Osteoblast (primary cell): ENCODE results near the gene ACAN. TPM values are rescaled to one million over a fixed set of nuclear protein-coding genes. Genes with fewer than 3 reads are reported as not detected.
A peak's percentile ranks its signal among the peaks of the same experiment; 100 is the strongest.

ENCODE experiments used
- DNase-seq: peaks from one replicate; pipeline ENCODE4 v3.0.0; 2011; ENCODE audit warnings: low spot score, mixed read lengths; ENCODE audit not compliant: insufficient read length; ENCODE audit errors: missing footprints
- H2AFZ ChIP-seq: 2 replicates; pipeline ENCODE4 v1.6.0; 2011; ENCODE audit warnings: mild to moderate bottlenecking, low read length
- H3K27ac ChIP-seq: 2 replicates; pipeline ENCODE4 v1.5.1; 2011; ENCODE audit warnings: mild to moderate bottlenecking, low read depth, low read length, moderate library complexity
- H3K27me3 ChIP-seq: 2 replicates; pipeline ENCODE4 v1.6.0; 2012; ENCODE audit warnings: mild to moderate bottlenecking, control low read depth, inconsistent platforms, low read length, moderate library complexity; ENCODE audit not compliant: insufficient read depth
- H3K36me3 ChIP-seq: 2 replicates; pipeline ENCODE4 v1.5.1; 2011; ENCODE audit warnings: mild to moderate bottlenecking, low read length, control low read depth, moderate library complexity; ENCODE audit not compliant: insufficient read depth
- H3K4me1 ChIP-seq: 2 replicates; pipeline ENCODE4 v1.5.1; 2011; ENCODE audit warnings: mild to moderate bottlenecking, low read length, control low read depth, moderate library complexity; ENCODE audit not compliant: insufficient read depth
- H3K4me2 ChIP-seq: 2 replicates; pipeline ENCODE4 v1.6.0; 2011; ENCODE audit warnings: mild to moderate bottlenecking, low read length; ENCODE audit not compliant: insufficient read depth
- H3K4me3 ChIP-seq: fragments of 200-600 bp; sonication (generic); 3 replicates; pipeline ENCODE4 v1.5.1; 2012; ENCODE audit warnings: mild to moderate bottlenecking, low read length, inconsistent platforms; ENCODE audit not compliant: insufficient read depth
- H3K79me2 ChIP-seq: 2 replicates; pipeline ENCODE4 v1.6.0; 2012; ENCODE audit warnings: mild to moderate bottlenecking, low read length, control low read depth, inconsistent platforms; ENCODE audit not compliant: insufficient read depth
- H3K9me3 ChIP-seq: 2 replicates; pipeline ENCODE4 v1.5.1; 2011; ENCODE audit warnings: low read depth, low read length, control low read depth
- H4K20me1 ChIP-seq: 2 replicates; pipeline ENCODE4 v1.6.0; 2012; ENCODE audit warnings: mild to moderate bottlenecking, low read length, control low read depth; ENCODE audit not compliant: insufficient read depth
- CTCF ChIP-seq: IDR thresholded peaks from 2 replicates; pipeline ENCODE4 v1.5.1; 2011; ENCODE audit warnings: mild to moderate bottlenecking, low read depth, low read length, moderate library complexity; ENCODE audit errors: extremely low read depth
- total RNA-seq: library from RNA; depleted of rRNA; stranded (reverse); fragments of >200 nt; gene quantifications from 2 replicates; pipeline ENCODE4 v1.2.3, GENCODE V29; 2012

ACAN gene
- total RNA-seq, 1 donor: 12.7 TPM

GRCh38 chr15:88821993-88822392, 18.8 kb downstream of the ACAN start:
- DNase-seq: no peak
- Histone ChIP-seq H4K20me1 (no peaks in the 10 kb centered on the region), H2AFZ (no peak overlapping the region), H3K4me3 (no peak overlapping the region), H3K9me3 (no peaks in the 10 kb centered on the region), H3K79me2 (no peaks in the 10 kb centered on the region), H3K27ac (no peak overlapping the region), H3K4me1 (no peaks in the 10 kb centered on the region), H3K4me2 (no peak overlapping the region), H3K27me3 (peaks cover 6% of the 10 kb centered on the region), H3K36me3 (no peaks in the 10 kb centered on the region)
- no peak for TF ChIP-seq CTCF

DNA sequence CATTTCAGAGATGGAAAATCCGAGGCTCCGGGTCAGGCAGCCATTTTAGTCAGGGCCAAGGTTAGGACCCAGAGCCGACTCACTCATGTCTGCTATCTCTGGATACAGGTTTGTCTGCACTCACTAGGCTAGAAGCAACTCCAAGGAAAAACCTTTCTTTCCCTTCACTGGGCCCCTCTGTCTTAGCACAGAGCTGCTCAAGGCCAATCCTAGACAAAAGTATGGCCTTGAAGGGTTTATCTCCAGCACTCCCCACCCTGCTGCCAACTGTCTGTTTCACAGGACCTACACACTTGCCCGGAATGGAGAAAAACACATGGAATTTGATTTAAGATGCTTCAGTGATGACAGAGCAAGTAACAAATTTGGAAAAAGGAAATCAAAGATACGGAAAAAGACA, 25.6 kb downstream of the ACAN start:
- no peak overlapping the region for H3K4me2 ChIP-seq
- no peak overlapping the region for H3K27ac ChIP-seq
- H3K4me3 ChIP-seq: no peak overlapping the region
- no peak for DNase-seq
- H4K20me1 ChIP-seq: no peaks in the 10 kb centered on the region
- H3K9me3 ChIP-seq: no peaks in the 10 kb centered on the region
- H3K36me3 ChIP-seq: no peaks in the 10 kb centered on the region
- peaks cover 15% of the 10 kb centered on the region for H3K4me1 ChIP-seq
- H2AFZ ChIP-seq: no peak overlapping the region
- no peaks in the 10 kb centered on the region for H3K79me2 ChIP-seq
- peaks cover 4% of the 10 kb centered on the region for H3K27me3 ChIP-seq
- no peak for TF ChIP-seq CTCF

GRCh38 chr15:88830016-88830415, 26.8 kb downstream of the ACAN start:
- H3K9me3 ChIP-seq: no peaks in the 10 kb centered on the region
- no peak overlapping the region for H3K4me2 ChIP-seq
- H3K36me3 ChIP-seq: no peaks in the 10 kb centered on the region
- DNase-seq: no peak
- H4K20me1 ChIP-seq: no peaks in the 10 kb centered on the region
- H3K4me1 ChIP-seq: peaks cover 19% of the 10 kb centered on the region
- peaks cover 4% of the 10 kb centered on the region for H3K27me3 ChIP-seq
- H3K4me3 ChIP-seq: no peak overlapping the region
- H3K79me2 ChIP-seq: no peaks in the 10 kb centered on the region
- TF ChIP-seq CTCF: no peak
- no peak overlapping the region for H3K27ac ChIP-seq
- H2AFZ ChIP-seq: peak overlapping the region; percentile 26

DNA sequence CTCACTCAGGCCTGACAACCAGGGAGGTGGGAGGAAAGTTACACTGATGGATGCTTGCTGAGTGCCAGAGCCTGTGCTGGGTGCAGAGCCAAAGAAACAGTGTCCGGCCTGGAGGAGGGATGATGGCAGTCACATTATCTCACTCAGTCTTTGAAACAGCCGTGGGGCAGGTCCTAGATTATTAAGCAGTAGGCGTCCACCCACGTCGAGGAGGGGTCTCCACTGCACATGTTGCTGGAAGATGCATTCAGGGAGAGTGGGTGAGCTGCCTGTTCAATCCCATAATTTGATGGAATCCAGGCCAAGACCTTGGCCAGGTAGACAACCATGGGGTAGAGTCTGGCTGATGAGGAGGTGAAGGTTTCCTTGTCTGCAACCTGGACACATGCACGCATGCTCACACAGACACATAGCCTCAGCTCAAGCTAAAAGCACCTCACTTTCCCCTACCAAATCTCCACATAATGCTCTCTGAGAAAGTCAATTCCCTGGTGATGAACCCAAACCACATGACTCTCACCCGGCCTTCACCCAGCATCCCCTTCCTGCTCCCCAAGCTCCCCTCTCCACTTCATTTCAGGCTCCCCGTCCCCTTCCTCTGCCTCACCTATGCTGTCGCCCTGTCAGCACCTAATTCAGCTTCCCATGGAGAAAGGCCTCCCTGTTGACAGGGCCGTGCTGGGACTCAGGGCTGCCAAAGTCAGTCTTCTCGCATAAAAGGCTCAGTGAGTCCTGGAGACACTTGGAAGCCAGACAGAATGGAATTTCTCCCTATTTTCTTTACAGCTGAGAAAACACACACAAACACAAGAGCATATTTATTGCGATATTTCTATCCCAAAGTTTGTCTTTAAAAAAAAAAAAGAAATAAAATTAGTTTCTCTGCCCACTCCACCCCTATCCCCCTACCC, 29.8 kb downstream of the ACAN start:
- no peak for TF ChIP-seq CTCF
- H3K4me1 ChIP-seq: peaks cover 26% of the 10 kb centered on the region
- H3K27ac ChIP-seq: peak overlapping the region; percentile 23
- no peak for DNase-seq
- no peaks in the 10 kb centered on the region for H3K79me2 ChIP-seq
- no peaks in the 10 kb centered on the region for H4K20me1 ChIP-seq
- peak overlapping the region; percentile 63 for H2AFZ ChIP-seq
- H3K4me2 ChIP-seq: no peak overlapping the region
- H3K4me3 ChIP-seq: no peak overlapping the region
- no peaks in the 10 kb centered on the region for H3K36me3 ChIP-seq
- H3K9me3 ChIP-seq: no peaks in the 10 kb centered on the region
- no peaks in the 10 kb centered on the region for H3K27me3 ChIP-seq
